ENCODE data around the gene RASAL2.

GRCh38 chr1:178477373-178477772 is 383.5 kb downstream of the RASAL2 start:
- TF ChIP-seq ZFX (IDR thresholded peaks at IDR 0.05; ENCODE audit: borderline replicate concordance) (no peak), CTCF (IDR thresholded peaks at IDR 0.05) (no peak)

Data from 22Rv1 (cell line).